ENCODE measurements around the gene ATP2C2. TPM values are rescaled to one million over a fixed set of nuclear protein-coding genes. Genes with fewer than 3 reads are reported as not detected.

ATP2C2 gene
- polyA plus RNA-seq, 1 of the 3 experiments (the other 2 are of a cell fraction): 0.33 TPM

GRCh38 chr16:84483882-84484565, 115.7 kb downstream of the ATP2C2 start:
- H3K9me2 ChIP-seq: no peaks in the 10 kb centered on the region
- no peak overlapping the region for H3K4me2 ChIP-seq
- no peaks in the 10 kb centered on the region for H3K9me3 ChIP-seq
- H2AFZ ChIP-seq (ENCODE audit: low read depth): no peak overlapping the region
- H3K4me3 ChIP-seq (ENCODE audit: low read depth in 2 of 2, low read length in 1 of 2): no peak overlapping the region
- H4K20me1 ChIP-seq (ENCODE audit: insufficient read depth): 0 out of 2 replicates have a peak, but pooled peaks cover 4% of the 10 kb centered on the region
- no peak overlapping the region for H3K9ac ChIP-seq
- no peak for DNase-seq
- WGBS (ENCODE audit: low lambda C conversion rate): 93% methylated on average over 19 of the region's 19 CpGs
- peaks cover 36 to 47% of the 10 kb centered on the region in 2 experiments for H3K36me3 ChIP-seq (replicated peaks in 1 of 2; ENCODE audit: control insufficient read depth in 1 of 2, insufficient read depth in 2 of 2, low read length in 1 of 2)
- no peaks in the 10 kb centered on the region; a peak in 1 of 4 replicates for H3K4me1 ChIP-seq (ENCODE audit: control insufficient read depth in 1 of 2, insufficient read depth in 2 of 2, low read depth in 1 of 2, low read length in 1 of 2)
- TF ChIP-seq ZBTB33 (IDR thresholded peaks at IDR 0.05; ENCODE audit: borderline replicate concordance, low read depth): no peak
- no peak for TF ChIP-seq SMC3 (IDR thresholded peaks at IDR 0.05; ENCODE audit: low read depth, low read length)
- TF ChIP-seq IRF3 (IDR thresholded peaks at IDR 0.05; ENCODE audit: low read depth, low read length): no peak
- no peak for TF ChIP-seq JUND (IDR thresholded peaks at IDR 0.05)
- TF ChIP-seq MXI1 (IDR thresholded peaks at IDR 0.05; ENCODE audit: low read depth, low read length): no peak
- TF ChIP-seq SIN3A (IDR thresholded peaks at IDR 0.05; ENCODE audit: borderline replicate concordance, low read depth, low read length): no peak
- no peak for TF ChIP-seq RAD21 (IDR thresholded peaks at IDR 0.05; ENCODE audit: low read length)
- no peak for TF ChIP-seq POLR2AphosphoS5 (IDR thresholded peaks at IDR 0.05; ENCODE audit: low read depth, low read length)
- no peak for TF ChIP-seq EP300 (IDR thresholded peaks at IDR 0.05; ENCODE audit: borderline replicate concordance in 1 of 2, low read depth in 1 of 2, low read length in 1 of 2)
- no peak for TF ChIP-seq ELF1 (IDR thresholded peaks at IDR 0.05)
- no peak for TF ChIP-seq YY1 (IDR thresholded peaks at IDR 0.05; ENCODE audit: low read depth)
- no peak for TF ChIP-seq CHD2 (IDR thresholded peaks at IDR 0.05; ENCODE audit: low read length, partially characterized antibody)
- no peak for TF ChIP-seq GABPA (IDR thresholded peaks at IDR 0.05; ENCODE audit: low read depth)
- no peak for TF ChIP-seq FOXJ3 (CRISPR knock-in tag; IDR thresholded peaks at IDR 0.05)
- no peak for TF ChIP-seq FOXM1 (IDR thresholded peaks at IDR 0.05; ENCODE audit: low read depth)
- no peak for TF ChIP-seq REST (IDR thresholded peaks at IDR 0.05; ENCODE audit: low read depth, low read length)
- peaks cover 3% of the 10 kb centered on the region for H3F3A ChIP-seq (replicated peaks; ENCODE audit: insufficient read depth)
- CTCF ChIA-PET: interaction anchor here (0.6 to 4.7 kb wide), 41 partner anchors 8 to 528 kb away, joined by 3 to 67 read pairs (median 4); partner anchors contain the start of gene TAF1C
- POLR2A ChIA-PET: no interaction called here
- H3K27me3 ChIP-seq (ENCODE audit: insufficient read depth): no peaks in the 10 kb centered on the region
- no peaks in the 10 kb centered on the region for H3K79me2 ChIP-seq (ENCODE audit: insufficient read depth)
- no peak overlapping the region for H3K27ac ChIP-seq (ENCODE audit: low read depth in 2 of 2, low read length in 1 of 2)

Measured in SK-N-SH (cell line).